Naive thymus-derived CD4-positive, alpha-beta T cell (primary cell): ENCODE measurements around the gene SLC4A5. TPM values are rescaled to one million over a fixed set of nuclear protein-coding genes. Genes with fewer than 3 reads are reported as not detected.

Experiments
- ATAC-seq: fragments of 150-1000 bp; cut with Tn5 transposase; 2 replicates; pipeline ENCODE4 v1.10.0; 2021; ENCODE audit warnings: mild to moderate bottlenecking, moderate library complexity
- CTCF ChIA-PET: fragments of 350-600 bp; sonication (Branson Sonifier 250); formaldehyde crosslinking; loops from one replicate; lab custom pipeline; 2021; ENCODE audit warnings: antibody characterized with exemption; lab: Charles Lee
- POLR2A ChIA-PET: fragments of 350-600 bp; sonication (Branson Sonifier 250); formaldehyde crosslinking; loops from one replicate; lab custom pipeline; 2021; ENCODE audit warnings: antibody characterized with exemption, inconsistent platforms; lab: Charles Lee
- DNase-seq, 9 donors: peaks; one replicate each; pipeline versions ENCODE4 v3.0.0 to v3.0.0-alpha.2; 2020 to 2022; ENCODE audit warnings: mixed read lengths in 1 of 9
- H3K27ac ChIP-seq: one replicate; pipeline ENCODE4 v1.7.0; 2013; ENCODE audit warnings: mild to moderate bottlenecking, low read depth, low read length, moderate library complexity
- H3K27me3 ChIP-seq, 2 donors: one replicate each; pipeline ENCODE4 v1.7.0; 2013; ENCODE audit warnings: low read length in 2 of 2, mild to moderate bottlenecking in 2 of 2, moderate library complexity in 2 of 2; ENCODE audit not compliant: control insufficient read depth in 2 of 2, insufficient read depth in 2 of 2
- H3K36me3 ChIP-seq, 3 experiments: 1 replicate in 2 of 3; 2 replicates in 1 of 3; pipeline ENCODE4 v1.7.0; 2013; ENCODE audit warnings: low read length in 3 of 3, mild to moderate bottlenecking in 3 of 3, moderate library complexity in 1 of 3; ENCODE audit not compliant: insufficient read depth in 3 of 3, control insufficient read depth in 2 of 3
- H3K4me1 ChIP-seq, 2 donors: one replicate each; pipeline ENCODE4 v1.7.0; 2013; ENCODE audit warnings: low read length in 2 of 2, mild to moderate bottlenecking in 2 of 2, moderate library complexity in 1 of 2; ENCODE audit not compliant: control insufficient read depth in 2 of 2, insufficient read depth in 2 of 2
- H3K4me3 ChIP-seq: 2 replicates; pipeline ENCODE4 v1.7.0; 2013; ENCODE audit warnings: mild to moderate bottlenecking, low read length
- H3K9me3 ChIP-seq, 3 experiments: 1 replicate in 2 of 3; 2 replicates in 1 of 3; pipeline ENCODE4 v1.7.0; 2013; ENCODE audit warnings: low read length in 3 of 3; ENCODE audit not compliant: control insufficient read depth in 2 of 3
- H3K27ac Mint-ChIP-seq, 9 donors: one replicate each; pipeline ENCODE4 v1.8.0; 2020 to 2022; ENCODE audit warnings: mixed read lengths in 9 of 9, mild to moderate bottlenecking in 8 of 9, moderate library complexity in 5 of 9, inconsistent platforms in 2 of 9
- H3K27me3 Mint-ChIP-seq, 5 donors: one replicate each; pipeline ENCODE4 v1.8.0; 2021 to 2022; ENCODE audit warnings: mixed read lengths in 5 of 5, mild to moderate bottlenecking in 1 of 5
- H3K36me3 Mint-ChIP-seq, 5 donors: one replicate each; pipeline ENCODE4 v1.8.0; 2020 to 2022; ENCODE audit warnings: mixed read lengths in 5 of 5, mild to moderate bottlenecking in 3 of 5, inconsistent platforms in 1 of 5
- H3K4me1 Mint-ChIP-seq, 7 donors: one replicate each; pipeline ENCODE4 v1.8.0; 2020 to 2022; ENCODE audit warnings: mixed read lengths in 7 of 7, mild to moderate bottlenecking in 3 of 7, inconsistent platforms in 1 of 7
- H3K4me3 Mint-ChIP-seq, 10 donors: one replicate each; pipeline ENCODE4 v1.8.0; 2020 to 2022; ENCODE audit warnings: mild to moderate bottlenecking in 10 of 10, mixed read lengths in 10 of 10, moderate library complexity in 6 of 10, inconsistent platforms in 2 of 10
- H3K9me3 Mint-ChIP-seq, 11 donors: one replicate each; pipeline ENCODE4 v1.8.0; 2020 to 2022; ENCODE audit warnings: mixed read lengths in 11 of 11, mild to moderate bottlenecking in 4 of 11, inconsistent platforms in 1 of 11, moderate library complexity in 1 of 11
- intact Hi-C, 2 donors: fragments of 100-400 bp; cut with micrococcal nuclease; formaldehyde crosslinking; loops; one replicate each; pipeline ENCODE4 v1.15.1; 2023
- polyA plus RNA-seq, 2 donors: library from polyadenylated mRNA; unstranded; fragments of 300-500 nt; fragmentation: Illumina TruSeq; gene quantifications; one replicate each; pipeline ENCODE4 v1.2.3, GENCODE V29; 2021
- total RNA-seq, 6 experiments: library from RNA in 5 of 6; stranded (reverse) in 5 of 6; gene quantifications; 1 replicate in 5 of 6; 2 replicates in 1 of 6; pipeline ENCODE4 v1.2.3 and lab custom pipeline; 2021 to 2026

The SLC4A5 gene
- total and polyA plus RNA-seq, 7 experiments from 2014 or later: 0.59 to 20.8 (median 14.8) TPM

DNA sequence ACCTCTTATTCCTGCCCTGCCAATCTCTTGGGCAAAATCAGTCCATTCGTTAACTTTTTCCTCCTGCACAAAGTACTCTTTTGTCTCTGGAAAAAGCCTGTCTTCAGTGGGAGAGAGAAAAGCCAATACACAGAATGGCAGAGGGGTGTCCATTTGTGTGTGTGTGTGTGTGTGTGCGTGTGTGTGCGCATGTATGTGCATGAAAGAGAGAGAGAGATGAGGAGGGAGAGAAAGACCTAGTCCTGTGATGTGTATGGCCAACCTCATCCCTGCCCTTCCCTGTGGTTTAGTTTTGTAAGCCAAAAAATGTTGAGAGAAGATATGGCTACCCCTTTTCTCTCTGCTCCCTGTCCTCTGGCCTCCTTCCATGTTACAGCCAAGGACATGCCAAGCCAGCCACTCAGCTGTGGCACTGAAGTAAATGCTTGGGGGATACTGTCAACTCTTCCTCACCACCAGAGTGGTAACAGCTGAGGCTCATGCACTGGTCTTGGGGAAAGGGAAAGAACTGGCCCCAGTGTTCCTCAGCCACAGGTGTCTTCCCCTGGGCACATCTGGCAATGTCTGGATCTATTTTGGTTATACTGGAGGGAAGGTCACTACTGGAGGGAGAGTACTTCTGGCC is 10.6 kb downstream of the SLC4A5 start:
- ATAC-seq (no peak), DNase-seq (no peak)
- no peak overlapping the region for H3K27ac ChIP-seq
- no peak overlapping the region for H3K4me3 Mint-ChIP-seq
- CTCF ChIA-PET: interaction anchor here (1.3 to 6.2 kb wide), 3 partner anchors 8 to 83 kb away, joined by 3 to 97 read pairs (median 16); no protein-coding TSS in a partner anchor
- no peaks in the 10 kb centered on the region for H3K27me3 ChIP-seq
- POLR2A ChIA-PET: no interaction called here
- no peaks in the 10 kb centered on the region for H3K9me3 ChIP-seq
- H3K27ac Mint-ChIP-seq: no peak overlapping the region
- no peaks in the 10 kb centered on the region for H3K27me3 Mint-ChIP-seq
- peaks cover 0 to 32% (median 4%) of the 10 kb centered on the region in 3 experiments for H3K36me3 ChIP-seq
- H3K4me1 Mint-ChIP-seq: peaks cover 0 to 14% (median 4%) of the 10 kb centered on the region in 7 donors
- intact Hi-C loops: loop anchor here in 1 of 2 donors (2.0 to 10.0 kb wide), 2 partner anchors 202 to 254 kb away; no protein-coding TSS in a partner anchor
- H3K4me1 ChIP-seq: peaks cover 4 to 5% of the 10 kb centered on the region in 2 donors
- no peak overlapping the region for H3K4me3 ChIP-seq
- no peaks in the 10 kb centered on the region for H3K9me3 Mint-ChIP-seq
- peaks cover 0 to 18% (median 9%) of the 10 kb centered on the region in 5 donors for H3K36me3 Mint-ChIP-seq

DNA sequence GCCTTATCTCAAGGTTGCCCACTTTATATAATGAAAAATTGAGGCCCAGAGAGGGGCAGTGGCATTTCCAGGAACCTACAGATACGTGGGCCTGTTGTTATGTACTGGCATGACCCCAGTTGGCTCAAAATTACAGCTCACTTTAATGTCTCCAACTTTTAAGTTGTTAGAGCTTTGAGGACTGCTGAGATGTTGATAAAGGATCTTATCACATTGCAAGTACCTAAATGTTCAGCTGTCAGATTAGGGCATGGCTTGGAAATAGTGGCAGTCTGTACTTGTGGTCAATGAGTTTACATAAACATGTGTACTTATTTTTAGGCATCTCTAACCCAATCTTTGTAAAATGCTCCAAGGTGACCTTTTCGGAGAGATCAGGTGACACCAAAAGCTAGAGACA is 14.6 kb downstream of the SLC4A5 start:
- intact Hi-C loops: no loop called here
- no peak overlapping the region for H3K27ac ChIP-seq
- no peak overlapping the region for H3K27ac Mint-ChIP-seq
- no peaks in the 10 kb centered on the region for H3K27me3 ChIP-seq
- H3K36me3 ChIP-seq: peaks cover 0 to 30% (median 4%) of the 10 kb centered on the region in 3 experiments
- H3K4me3 ChIP-seq: no peak overlapping the region
- DNase-seq: no peak
- no peaks in the 10 kb centered on the region for H3K9me3 ChIP-seq
- peaks cover 0 to under 1% (median 0%) of the 10 kb centered on the region in 5 donors for H3K27me3 Mint-ChIP-seq
- no peak for ATAC-seq
- no peak overlapping the region for H3K4me3 Mint-ChIP-seq
- no peaks in the 10 kb centered on the region for H3K4me1 Mint-ChIP-seq
- peaks cover 0 to 7% of the 10 kb centered on the region in 2 donors for H3K4me1 ChIP-seq
- no peaks in the 10 kb centered on the region for H3K9me3 Mint-ChIP-seq
- CTCF ChIA-PET: interaction anchor here (1.5 kb wide), 1 partner anchor 79 kb away, joined by 8 read pairs; no protein-coding TSS in a partner anchor
- H3K36me3 Mint-ChIP-seq: peaks cover 0 to 20% (median 10%) of the 10 kb centered on the region in 5 donors
- POLR2A ChIA-PET: interaction anchor here (0.7 kb wide), 1 partner anchor 15 kb away, joined by 3 read pairs; no protein-coding TSS in a partner anchor

DNA sequence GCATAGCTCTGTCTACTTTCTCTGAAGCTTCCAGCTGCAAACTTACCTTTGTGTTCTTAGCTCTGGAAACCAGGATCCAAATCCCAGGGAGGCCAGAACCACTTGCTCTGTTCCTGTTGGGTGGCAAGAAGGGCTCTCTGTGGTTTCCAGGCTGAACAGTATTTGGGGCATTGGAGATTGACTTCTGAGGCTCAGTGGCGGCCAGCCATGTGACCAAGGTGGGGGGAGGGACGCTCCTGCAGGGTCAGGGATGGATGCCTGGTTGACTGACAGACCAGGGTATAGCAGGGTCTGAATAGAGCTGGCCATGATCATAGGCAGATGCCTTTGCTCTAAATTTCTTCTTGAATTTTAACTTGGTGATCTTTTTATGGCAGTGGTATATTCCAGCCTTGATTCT is 15.1 kb downstream of the SLC4A5 start:
- Mint-ChIP-seq H3K27ac (no peak overlapping the region), H3K27me3 (peaks cover 0 to 5% (median 0%) of the 10 kb centered on the region in 5 donors), H3K9me3 (no peaks in the 10 kb centered on the region), H3K36me3 (peaks cover 0 to 22% (median 14%) of the 10 kb centered on the region in 5 donors), H3K4me1 (no peaks in the 10 kb centered on the region), H3K4me3 (no peak overlapping the region)
- peaks cover 0 to 7% of the 10 kb centered on the region in 2 donors for H3K4me1 ChIP-seq
- peaks cover 0 to 28% (median 4%) of the 10 kb centered on the region in 3 experiments for H3K36me3 ChIP-seq
- ChIA-PET POLR2A (interaction anchor here (0.7 kb wide), 1 partner anchor 14 kb away, joined by 3 read pairs; no protein-coding TSS in a partner anchor), CTCF (interaction anchor here (1.5 kb wide), 1 partner anchor 78 kb away, joined by 8 read pairs; no protein-coding TSS in a partner anchor)
- DNase-seq (no peak), ATAC-seq (no peak)
- no peaks in the 10 kb centered on the region for H3K9me3 ChIP-seq
- intact Hi-C loops: no loop called here
- H3K27ac ChIP-seq: no peak overlapping the region
- no peaks in the 10 kb centered on the region for H3K27me3 ChIP-seq
- H3K4me3 ChIP-seq: no peak overlapping the region

DNA sequence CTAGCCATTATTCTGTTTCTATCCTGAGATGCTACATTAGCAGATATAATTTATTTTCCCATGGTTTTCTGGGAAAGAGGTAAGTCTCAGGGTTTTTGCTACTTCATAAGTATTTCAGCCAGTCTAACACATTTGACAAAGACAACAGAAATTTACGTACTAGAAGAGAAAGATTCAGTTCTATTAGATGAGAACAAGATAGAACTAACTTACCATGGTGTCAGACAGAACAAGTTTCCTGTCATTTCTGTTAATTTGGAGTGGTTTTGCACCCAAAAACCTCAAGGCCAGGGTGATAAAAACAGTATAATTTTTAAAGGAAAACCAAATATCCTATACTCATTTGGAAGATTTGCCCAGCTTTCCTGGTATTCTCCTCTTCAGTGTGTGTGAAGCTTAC is 15.6 kb downstream of the SLC4A5 start:
- peaks cover 0 to 7% of the 10 kb centered on the region in 2 donors for H3K4me1 ChIP-seq
- peaks cover 0 to 28% (median 0%) of the 10 kb centered on the region in 3 experiments for H3K36me3 ChIP-seq
- no peak for DNase-seq
- no peaks in the 10 kb centered on the region for H3K9me3 Mint-ChIP-seq
- ATAC-seq: no peak
- no peaks in the 10 kb centered on the region for H3K4me1 Mint-ChIP-seq
- H3K27ac Mint-ChIP-seq: no peak overlapping the region
- H3K9me3 ChIP-seq: no peaks in the 10 kb centered on the region
- peaks cover 0 to 19% (median 14%) of the 10 kb centered on the region in 5 donors for H3K36me3 Mint-ChIP-seq
- ChIA-PET CTCF (interaction anchor here (1.5 kb wide), 1 partner anchor 78 kb away, joined by 8 read pairs; no protein-coding TSS in a partner anchor), POLR2A (no interaction called here)
- peaks cover 0 to 6% (median 0%) of the 10 kb centered on the region in 5 donors for H3K27me3 Mint-ChIP-seq
- H3K27me3 ChIP-seq: no peaks in the 10 kb centered on the region
- no peak overlapping the region for H3K4me3 ChIP-seq
- intact Hi-C loops: no loop called here
- H3K4me3 Mint-ChIP-seq: no peak overlapping the region
- no peak overlapping the region for H3K27ac ChIP-seq

DNA sequence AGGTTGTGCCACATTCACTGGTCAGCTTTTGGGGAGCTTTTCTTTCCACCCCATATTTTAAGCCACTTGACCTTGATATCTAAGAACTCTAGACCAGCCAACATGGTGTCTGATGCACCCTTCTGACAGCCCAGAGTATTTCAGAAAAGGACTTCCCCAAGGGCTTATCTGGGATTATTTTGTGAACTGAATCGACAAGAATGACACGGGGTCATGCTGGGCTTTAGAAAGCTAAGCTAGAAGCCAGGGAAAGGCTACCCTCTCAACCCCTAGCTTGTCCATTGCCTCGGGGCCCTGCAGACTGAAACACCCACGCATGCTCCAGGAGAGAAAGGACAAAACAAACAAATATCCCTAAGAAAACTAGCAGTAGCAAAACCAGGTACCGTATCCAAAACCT is 16.0 kb downstream of the SLC4A5 start:
- Histone ChIP-seq H3K4me1 (peaks cover 0 to 7% of the 10 kb centered on the region in 2 donors), H3K27me3 (no peaks in the 10 kb centered on the region), H3K9me3 (no peaks in the 10 kb centered on the region), H3K36me3 (peaks cover 0 to 28% (median 0%) of the 10 kb centered on the region in 3 experiments), H3K27ac (no peak overlapping the region), H3K4me3 (no peak overlapping the region)
- peaks cover 0 to 20% (median 10%) of the 10 kb centered on the region in 5 donors for H3K36me3 Mint-ChIP-seq
- intact Hi-C loops: no loop called here
- POLR2A ChIA-PET: no interaction called here
- H3K4me1 Mint-ChIP-seq: no peaks in the 10 kb centered on the region
- ATAC-seq (no peak), DNase-seq (no peak)
- CTCF ChIA-PET: interaction anchor here (1.5 kb wide), 1 partner anchor 77 kb away, joined by 8 read pairs; no protein-coding TSS in a partner anchor
- H3K27ac Mint-ChIP-seq: no peak overlapping the region
- H3K9me3 Mint-ChIP-seq: no peaks in the 10 kb centered on the region
- no peak overlapping the region for H3K4me3 Mint-ChIP-seq
- H3K27me3 Mint-ChIP-seq: peaks cover 0 to 7% (median 0%) of the 10 kb centered on the region in 5 donors

DNA sequence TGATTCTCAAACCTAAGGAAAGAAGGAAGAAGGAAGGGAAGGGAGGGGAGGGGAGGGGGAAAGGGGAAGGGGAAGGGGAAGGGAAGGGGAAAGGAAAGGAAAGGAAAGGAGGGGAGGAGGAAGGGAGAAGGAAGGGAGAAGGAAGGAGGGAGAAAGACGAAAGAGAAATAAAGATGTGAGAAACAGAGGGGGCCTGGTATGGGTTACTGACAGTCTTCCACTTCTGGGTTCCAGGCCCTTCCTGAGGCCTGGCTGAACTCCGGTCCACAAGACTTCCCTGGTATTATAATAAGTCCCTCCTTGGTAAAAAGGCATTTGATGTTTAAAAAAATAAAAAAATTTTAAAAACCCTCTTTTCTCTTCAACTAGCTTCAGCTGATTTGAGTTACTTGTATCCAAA is 17.4 kb downstream of the SLC4A5 start:
- no peaks in the 10 kb centered on the region for H3K4me1 Mint-ChIP-seq
- Histone ChIP-seq H3K4me3 (no peak overlapping the region), H3K9me3 (no peaks in the 10 kb centered on the region), H3K27me3 (no peaks in the 10 kb centered on the region), H3K27ac (no peak overlapping the region), H3K4me1 (peaks cover 0 to 7% of the 10 kb centered on the region in 2 donors), H3K36me3 (peaks cover 0 to 18% (median 0%) of the 10 kb centered on the region in 3 experiments)
- no peak for DNase-seq
- peak overlapping the region in 1 of 9 donors; percentile 28 for H3K27ac Mint-ChIP-seq
- ChIA-PET POLR2A (no interaction called here), CTCF (interaction anchor here (2.1 to 2.8 kb wide), 2 partner anchors 9 to 76 kb away, joined by 4 to 19 read pairs; no protein-coding TSS in a partner anchor)
- no peak for ATAC-seq
- peaks cover 0 to 7% (median 0%) of the 10 kb centered on the region in 5 donors for H3K27me3 Mint-ChIP-seq
- H3K4me3 Mint-ChIP-seq: no peak overlapping the region
- no peaks in the 10 kb centered on the region for H3K9me3 Mint-ChIP-seq
- peaks cover 0 to 27% (median 13%) of the 10 kb centered on the region in 5 donors for H3K36me3 Mint-ChIP-seq
- intact Hi-C loops: no loop called here
